ENCODE results near the gene MOB3B.

DNA sequence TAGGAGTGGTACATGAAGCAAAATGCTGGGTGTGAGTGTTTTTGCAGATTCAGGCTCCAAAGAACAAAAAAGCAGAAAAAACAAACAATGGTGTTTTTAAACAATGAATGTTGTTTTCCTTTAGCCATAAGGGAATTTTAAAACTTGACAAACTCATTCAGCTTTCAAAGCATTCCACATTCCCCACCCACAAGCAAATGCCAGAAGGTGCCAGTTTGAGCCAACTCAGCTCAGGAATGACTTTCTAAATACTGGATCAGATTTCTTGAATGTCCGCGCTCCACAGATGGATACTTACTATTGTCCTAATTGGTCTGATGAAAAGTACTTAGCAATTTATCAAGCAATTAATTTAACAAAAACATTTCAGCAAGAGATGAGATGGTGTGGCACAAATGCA, 12.9 kb upstream of the MOB3B start:
- TF ChIP-seq, protein P1, sequence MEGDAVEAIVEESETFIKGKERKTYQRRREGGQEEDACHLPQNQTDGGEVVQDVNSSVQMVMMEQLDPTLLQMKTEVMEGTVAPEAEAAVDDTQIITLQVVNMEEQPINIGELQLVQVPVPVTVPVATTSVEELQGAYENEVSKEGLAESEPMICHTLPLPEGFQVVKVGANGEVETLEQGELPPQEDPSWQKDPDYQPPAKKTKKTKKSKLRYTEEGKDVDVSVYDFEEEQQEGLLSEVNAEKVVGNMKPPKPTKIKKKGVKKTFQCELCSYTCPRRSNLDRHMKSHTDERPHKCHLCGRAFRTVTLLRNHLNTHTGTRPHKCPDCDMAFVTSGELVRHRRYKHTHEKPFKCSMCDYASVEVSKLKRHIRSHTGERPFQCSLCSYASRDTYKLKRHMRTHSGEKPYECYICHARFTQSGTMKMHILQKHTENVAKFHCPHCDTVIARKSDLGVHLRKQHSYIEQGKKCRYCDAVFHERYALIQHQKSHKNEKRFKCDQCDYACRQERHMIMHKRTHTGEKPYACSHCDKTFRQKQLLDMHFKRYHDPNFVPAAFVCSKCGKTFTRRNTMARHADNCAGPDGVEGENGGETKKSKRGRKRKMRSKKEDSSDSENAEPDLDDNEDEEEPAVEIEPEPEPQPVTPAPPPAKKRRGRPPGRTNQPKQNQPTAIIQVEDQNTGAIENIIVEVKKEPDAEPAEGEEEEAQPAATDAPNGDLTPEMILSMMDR (conservative IDR thresholded peaks at IDR 0.05; ENCODE audit: low read depth, low read length), result no peak
- no peak for TF ChIP-seq EZH2 (IDR thresholded peaks at IDR 0.05; ENCODE audit: low read length, unreplicated experiment)

Measured in PC-3 (cell line).